GM23248 (cell line): ENCODE data around the gene LMOD2. TPM values are rescaled to one million over a fixed set of nuclear protein-coding genes. Genes with fewer than 3 reads are reported as not detected.

Source experiments
- DNase-seq: peaks from one replicate; pipeline ENCODE4 v3.0.0-alpha.2; 2015
- H2AFZ ChIP-seq: fragments of 200-600 bp; sonication (generic); 2 replicates; pipeline ENCODE4 v1.6.1; 2016; ENCODE audit warnings: antibody characterized with exemption
- H3F3A ChIP-seq: fragments of 200-600 bp; sonication (generic); 2 replicates; pipeline ENCODE4 v1.6.1; 2016; ENCODE audit warnings: mild to moderate bottlenecking, antibody characterized with exemption, mixed run types; ENCODE audit not compliant: insufficient read depth
- H3K27ac ChIP-seq: fragments of 200-600 bp; sonication (generic); 2 replicates; pipeline ENCODE4 v1.5.1; 2016; ENCODE audit warnings: mild to moderate bottlenecking
- H3K27me3 ChIP-seq: fragments of 200-600 bp; sonication (generic); replicated peaks from 2 replicates; pipeline ENCODE4 v1.6.1; 2016; ENCODE audit warnings: mild to moderate bottlenecking; ENCODE audit not compliant: insufficient read depth
- H3K36me3 ChIP-seq: fragments of 200-600 bp; sonication (generic); 2 replicates; pipeline ENCODE4 v1.6.1; 2016; ENCODE audit warnings: low read depth, mild to moderate bottlenecking
- H3K4me1 ChIP-seq: fragments of 200-600 bp; sonication (generic); 2 replicates; pipeline ENCODE4 v1.6.1; 2016; ENCODE audit warnings: mild to moderate bottlenecking; ENCODE audit not compliant: insufficient read depth
- H3K4me2 ChIP-seq: fragments of 200-600 bp; sonication (generic); one replicate; pipeline ENCODE4 v1.6.1; 2016; ENCODE audit warnings: mild to moderate bottlenecking; ENCODE audit not compliant: unreplicated experiment
- H3K4me3 ChIP-seq: fragments of 200-600 bp; sonication (generic); 2 replicates; pipeline ENCODE4 v1.5.1; 2016; ENCODE audit warnings: mild to moderate bottlenecking
- H3K79me2 ChIP-seq: fragments of 200-600 bp; sonication (generic); 2 replicates; pipeline ENCODE4 v1.6.1; 2016; ENCODE audit warnings: mild to moderate bottlenecking; ENCODE audit not compliant: insufficient read depth
- H3K9ac ChIP-seq: fragments of 200-600 bp; sonication (generic); 2 replicates; pipeline ENCODE4 v1.6.1; 2016; ENCODE audit warnings: mild to moderate bottlenecking
- H3K9me2 ChIP-seq: fragments of 200-600 bp; sonication (generic); 2 replicates; pipeline ENCODE4 v1.6.1; 2016; ENCODE audit warnings: mixed run types, mild to moderate bottlenecking, moderate library complexity; ENCODE audit not compliant: insufficient read depth
- H3K9me3 ChIP-seq: fragments of 200-600 bp; sonication (generic); one replicate; pipeline ENCODE4 v1.6.1; 2017; ENCODE audit warnings: low read depth
- H4K20me1 ChIP-seq: fragments of 200-600 bp; sonication (generic); 2 replicates; pipeline ENCODE4 v1.6.0; 2016; ENCODE audit not compliant: insufficient read depth
- EZH2 ChIP-seq: fragments of 200-600 bp; sonication (generic); IDR thresholded peaks from 2 replicates; pipeline ENCODE4 v1.6.1; 2018; ENCODE audit warnings: antibody characterized with exemption, mild to moderate bottlenecking; ENCODE audit not compliant: insufficient read depth, poor library complexity, severe bottlenecking
- EZH2phosphoT487 ChIP-seq: fragments of 200-600 bp; sonication (generic); IDR thresholded peaks from 2 replicates; pipeline ENCODE4 v1.6.1; 2018; ENCODE audit warnings: antibody characterized with exemption, moderate library complexity, mild to moderate bottlenecking, low read depth; ENCODE audit not compliant: insufficient read depth
- WGBS, 2 experiments: methylation state at CpG; one replicate each; pipeline ENCODE4 v1.1.6; 2015 to 2017; ENCODE audit warnings: low lambda C conversion rate in 2 of 2, low coverage in 1 of 2; ENCODE audit errors: missing lambda C conversion rate in 2 of 2; 5-methylcytosine and 5-hydroxymethylcytosine counted together
- in situ Hi-C: fragments of 300-500 bp; cut with MboI; formaldehyde crosslinking; loops from 2 replicates; pipeline ENCODE4 v1.15.0; 2020
- polyA plus RNA-seq: library from polyadenylated mRNA; unstranded; fragments of >200 nt; fragmentation: Nextera tagmentation; extraction: Ambion mirVana; gene quantifications from 2 replicates; pipeline ENCODE4 v1.2.1, GENCODE V29; 2016
- total RNA-seq: library from RNA; depleted of rRNA; stranded (reverse); fragments of >200 nt; shearing (Covaris generic); gene quantifications from 2 replicates; pipeline ENCODE4 v1.2.3, GENCODE V29; 2014

Gene LMOD2
- total and polyA plus RNA-seq, 2 experiments from 2014 or later = not detected

DNA sequence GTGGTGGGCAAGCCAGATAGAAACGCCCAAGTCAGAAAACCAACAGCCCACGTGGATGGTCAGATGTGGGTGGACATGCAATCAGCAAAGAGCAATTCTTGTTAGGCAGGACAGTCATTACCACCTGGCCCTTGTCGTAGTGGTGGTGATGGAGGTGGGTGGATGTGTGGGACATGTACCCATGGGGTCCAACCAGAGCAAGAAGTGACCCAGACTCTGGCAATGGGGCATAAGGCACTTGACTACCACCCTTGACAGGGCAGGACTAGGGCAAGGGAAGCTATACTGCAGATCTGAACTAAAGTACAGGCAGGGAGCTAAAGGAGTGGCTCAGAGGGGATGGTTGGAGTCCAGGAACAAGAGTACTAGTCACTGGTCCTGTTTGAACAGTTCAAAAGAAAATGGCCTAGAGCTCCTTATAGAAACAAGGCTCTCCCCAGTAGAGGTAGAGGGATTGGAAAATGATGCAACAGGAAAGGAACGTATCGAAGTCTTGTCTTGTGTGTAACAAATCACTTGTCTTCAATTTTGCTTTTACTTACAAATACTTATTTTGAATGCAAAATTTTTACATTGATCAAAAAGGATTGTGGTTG lies 17.6 kb downstream of the LMOD2 start:
- H4K20me1 ChIP-seq = no peaks in the 10 kb centered on the region

DNA sequence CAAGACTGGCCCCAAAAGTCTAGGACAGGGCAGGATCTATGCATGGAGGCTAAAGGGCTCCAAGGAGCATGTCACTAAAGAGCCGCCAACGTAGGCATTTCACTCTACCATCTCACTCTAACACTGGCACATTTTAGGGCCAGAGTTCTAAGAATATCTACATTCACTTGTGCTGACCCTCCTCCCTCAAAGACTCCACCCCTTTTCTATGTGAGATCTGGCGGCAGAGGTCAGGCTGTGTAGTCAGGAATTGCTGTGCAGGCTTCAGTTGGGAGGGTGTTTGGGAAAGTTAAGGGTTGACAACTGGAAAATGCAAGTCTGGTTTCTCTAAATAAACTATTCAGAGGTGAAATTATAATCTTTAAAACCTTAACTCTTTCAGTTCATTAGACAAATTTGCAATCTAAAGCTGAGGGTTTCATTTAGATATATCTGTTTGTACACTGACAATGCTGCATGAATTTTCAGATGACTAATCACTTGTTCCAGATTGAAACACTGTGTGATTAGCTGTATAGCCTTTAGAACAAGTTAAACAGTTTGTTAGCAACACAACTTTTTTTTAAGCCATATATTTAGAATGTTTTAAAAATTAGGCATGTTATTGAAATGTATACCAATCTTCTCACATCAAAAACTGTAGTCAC lies 18.2 kb downstream of the LMOD2 start:
- H3K27ac ChIP-seq = peak overlapping the region; percentile 84; the same call in 1 of the 2 replicates
- H3K9me2 ChIP-seq = no peaks in the 10 kb centered on the region
- no peak overlapping the region for H3K4me3 ChIP-seq
- peaks cover 28% of the 10 kb centered on the region for H3K4me1 ChIP-seq
- H3K27me3 ChIP-seq = no peaks in the 10 kb centered on the region
- no peaks in the 10 kb centered on the region for H3K36me3 ChIP-seq
- DNase-seq = peak; percentile 27
- H3F3A ChIP-seq = peaks cover 32% of the 10 kb centered on the region
- H4K20me1 ChIP-seq = no peaks in the 10 kb centered on the region
- 84 to 86% methylated on average over 3 of the region's 3 CpGs for WGBS, 2 experiments
- no peaks in the 10 kb centered on the region for H3K79me2 ChIP-seq
- no peak overlapping the region for H3K9ac ChIP-seq
- no peak overlapping the region for H3K4me2 ChIP-seq
- H3K9me3 ChIP-seq = no peaks in the 10 kb centered on the region
- no peak for TF ChIP-seq EZH2
- no peak for TF ChIP-seq EZH2phosphoT487
- H2AFZ ChIP-seq = no peak overlapping the region
- in situ Hi-C loops = no loop called here

More for the DNA sequence above, 17.6 kb downstream of the LMOD2 start:
- Histone ChIP-seq H3K9me2 (no peaks in the 10 kb centered on the region), H3K4me2 (no peak overlapping the region), H3K4me3 (no peak overlapping the region), H2AFZ (no peak overlapping the region), H3K9ac (no peak overlapping the region), H3K27me3 (no peaks in the 10 kb centered on the region), H3K79me2 (no peaks in the 10 kb centered on the region), H3K27ac (no peak overlapping the region), H3K4me1 (peaks cover 28% of the 10 kb centered on the region), H3K36me3 (no peaks in the 10 kb centered on the region), H3K9me3 (no peaks in the 10 kb centered on the region), H3F3A (peaks cover 32% of the 10 kb centered on the region)
- no peak for DNase-seq
- in situ Hi-C loops = no loop called here
- no peak for TF ChIP-seq EZH2
- no peak for TF ChIP-seq EZH2phosphoT487
- WGBS, 2 experiments = 98 to 100% methylated on average over 5 of the region's 5 CpGs

DNA sequence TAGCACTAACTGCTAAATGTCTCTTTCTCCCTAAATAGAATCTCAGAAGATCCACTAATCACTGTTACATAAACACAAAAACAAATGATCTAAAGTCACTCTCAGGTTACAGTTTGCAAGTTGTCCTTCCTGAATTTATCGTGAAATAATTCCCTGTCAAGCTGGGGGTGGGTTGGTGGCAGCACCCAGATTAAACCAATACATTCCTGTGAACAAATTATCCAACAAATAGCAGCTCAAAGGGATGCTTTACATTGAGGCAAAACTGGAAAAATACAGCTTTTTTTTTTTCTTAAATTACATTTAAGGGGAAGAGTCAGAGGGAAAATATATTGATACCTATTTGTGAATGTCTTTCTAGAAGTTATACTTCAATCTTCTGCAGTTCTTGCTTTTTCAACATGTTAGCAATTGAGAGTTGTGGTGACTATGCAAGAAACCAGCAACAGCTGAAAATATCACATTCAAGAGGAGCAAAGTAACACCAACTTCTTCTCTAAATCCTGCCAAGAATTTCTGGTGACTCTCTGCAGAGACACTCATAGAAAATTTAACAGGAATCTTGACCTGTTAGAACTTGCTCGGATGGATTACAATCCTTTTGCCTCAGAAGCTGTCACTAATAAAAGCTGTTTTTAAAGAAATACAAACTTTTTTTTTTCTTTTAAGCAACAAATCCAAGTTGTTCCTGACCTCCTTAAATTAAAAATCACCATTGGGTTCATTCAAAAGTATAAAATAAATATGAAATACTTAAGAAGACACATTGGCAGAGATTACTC lies 18.9 kb downstream of the LMOD2 start:
- Histone ChIP-seq H3K9me2 (no peaks in the 10 kb centered on the region), H4K20me1 (no peaks in the 10 kb centered on the region), H3F3A (peaks cover 32% of the 10 kb centered on the region), H2AFZ (no peak overlapping the region), H3K4me2 (peak overlapping the region; percentile 60), H3K4me1 (peaks cover 28% of the 10 kb centered on the region), H3K79me2 (no peaks in the 10 kb centered on the region), H3K27me3 (no peaks in the 10 kb centered on the region), H3K9ac (peak overlapping the region; percentile 40; the same call in 1 of the 2 replicates), H3K9me3 (no peaks in the 10 kb centered on the region), H3K4me3 (peak overlapping the region; percentile 6; the same call in 1 of the 2 replicates), H3K27ac (peak overlapping the region; percentile 84), H3K36me3 (no peaks in the 10 kb centered on the region)
- in situ Hi-C loops = no loop called here
- no peak for TF ChIP-seq EZH2phosphoT487
- TF ChIP-seq EZH2 = no peak
- WGBS, 2 experiments = 0 to 10% methylated on average over 2 of the region's 2 CpGs
- peak; percentile 82 for DNase-seq

DNA sequence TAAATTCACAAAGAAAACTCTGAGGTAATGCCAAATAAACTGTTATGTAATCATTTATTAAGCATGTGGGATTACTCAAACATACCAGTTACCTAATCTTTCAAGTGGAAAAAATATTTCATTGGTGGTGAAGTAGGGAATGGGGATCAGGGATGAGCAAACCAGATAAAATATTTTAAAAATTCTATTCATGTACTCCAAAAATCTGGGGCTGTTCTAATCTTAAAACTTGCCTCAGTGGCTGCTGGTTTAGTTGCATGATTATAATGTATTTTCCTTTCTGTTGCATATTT lies 19.5 kb downstream of the LMOD2 start:
- H3K9me2 ChIP-seq = no peaks in the 10 kb centered on the region
- no peaks in the 10 kb centered on the region for H3K9me3 ChIP-seq
- peak overlapping the region; percentile 60 for H3K4me2 ChIP-seq
- H3K27me3 ChIP-seq = no peaks in the 10 kb centered on the region
- H3K9ac ChIP-seq = peak overlapping the region; percentile 40; the same call in 1 of the 2 replicates
- H3K4me3 ChIP-seq = peak overlapping the region; percentile 6; the same call in 1 of the 2 replicates
- H4K20me1 ChIP-seq = no peaks in the 10 kb centered on the region
- no peak overlapping the region for H2AFZ ChIP-seq
- peaks cover 28% of the 10 kb centered on the region for H3K4me1 ChIP-seq
- DNase-seq = peak; percentile 76
- peak overlapping the region; percentile 84 for H3K27ac ChIP-seq
- H3K36me3 ChIP-seq = no peaks in the 10 kb centered on the region
- no peaks in the 10 kb centered on the region for H3K79me2 ChIP-seq
- peaks cover 32% of the 10 kb centered on the region for H3F3A ChIP-seq
- in situ Hi-C loops = no loop called here
- TF ChIP-seq EZH2 (no peak), EZH2phosphoT487 (no peak)
